ENCODE results near the gene ZNF267.

GRCh38 chr16:31880322-31880979, 6.8 kb downstream of the ZNF267 start:
- TF ChIP-seq, protein P1, sequence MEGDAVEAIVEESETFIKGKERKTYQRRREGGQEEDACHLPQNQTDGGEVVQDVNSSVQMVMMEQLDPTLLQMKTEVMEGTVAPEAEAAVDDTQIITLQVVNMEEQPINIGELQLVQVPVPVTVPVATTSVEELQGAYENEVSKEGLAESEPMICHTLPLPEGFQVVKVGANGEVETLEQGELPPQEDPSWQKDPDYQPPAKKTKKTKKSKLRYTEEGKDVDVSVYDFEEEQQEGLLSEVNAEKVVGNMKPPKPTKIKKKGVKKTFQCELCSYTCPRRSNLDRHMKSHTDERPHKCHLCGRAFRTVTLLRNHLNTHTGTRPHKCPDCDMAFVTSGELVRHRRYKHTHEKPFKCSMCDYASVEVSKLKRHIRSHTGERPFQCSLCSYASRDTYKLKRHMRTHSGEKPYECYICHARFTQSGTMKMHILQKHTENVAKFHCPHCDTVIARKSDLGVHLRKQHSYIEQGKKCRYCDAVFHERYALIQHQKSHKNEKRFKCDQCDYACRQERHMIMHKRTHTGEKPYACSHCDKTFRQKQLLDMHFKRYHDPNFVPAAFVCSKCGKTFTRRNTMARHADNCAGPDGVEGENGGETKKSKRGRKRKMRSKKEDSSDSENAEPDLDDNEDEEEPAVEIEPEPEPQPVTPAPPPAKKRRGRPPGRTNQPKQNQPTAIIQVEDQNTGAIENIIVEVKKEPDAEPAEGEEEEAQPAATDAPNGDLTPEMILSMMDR (IDR thresholded peaks at IDR 0.05), result no peak
- TF ChIP-seq POLR2A (IDR thresholded peaks at IDR 0.05), result no peak

All from lower leg skin (tissue), 3 donors.